H1 (cell line): Measurements from ENCODE around the gene ATP6V1G1. TPM values are rescaled to one million over a fixed set of nuclear protein-coding genes. Genes with fewer than 3 reads are reported as not detected.

ENCODE experiments used
- CTCF ChIA-PET: fragments of 300-600 bp; sonication (Branson Sonifier 250); formaldehyde crosslinking; loops from one replicate; lab custom pipeline; 2021; ENCODE audit not compliant: partially characterized antibody; lab: Charles Lee
- POLR2A ChIA-PET: fragments of 300-600 bp; sonication (Branson Sonifier 250); formaldehyde crosslinking; loops from one replicate; lab custom pipeline; 2021; ENCODE audit warnings: inconsistent platforms; ENCODE audit not compliant: partially characterized antibody; lab: Charles Lee
- DNase-seq, 2 experiments: peaks; one replicate each; pipeline versions ENCODE4 v3.0.0 to v3.0.0-alpha.2; 2010 to 2022; ENCODE audit warnings: low spot score in 2 of 2, low read depth in 1 of 2, mixed read lengths in 1 of 2
- FAIRE-seq: peaks from 2 replicates; lab custom pipeline; 2011; peaks lifted over from hg19 to GRCh38; lab: Jason Lieb, UNC
- H2AFZ ChIP-seq: 2 replicates; pipeline ENCODE4 v1.8.1; 2012; ENCODE audit warnings: low read length, inconsistent platforms
- H2AK5ac ChIP-seq: 2 replicates; pipeline ENCODE4 v1.6.1; 2013; ENCODE audit warnings: low read depth, low read length
- H2BK120ac ChIP-seq: replicated peaks from 2 replicates; pipeline ENCODE3; 2013; ENCODE audit warnings: low read depth, low read length, inconsistent platforms
- H2BK12ac ChIP-seq: 2 replicates; pipeline ENCODE4 v1.6.1; 2013; ENCODE audit warnings: low read depth, low read length
- H2BK15ac ChIP-seq: 2 replicates; pipeline ENCODE4 v1.6.1; 2013; ENCODE audit warnings: low read length
- H2BK20ac ChIP-seq: 2 replicates; pipeline ENCODE4 v1.6.1; 2013; ENCODE audit warnings: low read length
- H2BK5ac ChIP-seq: 2 replicates; pipeline ENCODE4 v1.6.1; 2013; ENCODE audit warnings: low read depth, low read length
- H3K14ac ChIP-seq: 2 replicates; pipeline ENCODE4 v1.6.1; 2013; ENCODE audit warnings: inconsistent platforms; ENCODE audit not compliant: insufficient read length
- H3K18ac ChIP-seq: 2 replicates; pipeline ENCODE4 v1.6.1; 2013; ENCODE audit warnings: low read length; ENCODE audit errors: extremely low read depth
- H3K23ac ChIP-seq: 2 replicates; pipeline ENCODE4 v1.6.1; 2013; ENCODE audit warnings: inconsistent platforms; ENCODE audit not compliant: insufficient read length
- H3K23me2 ChIP-seq: 2 replicates; pipeline ENCODE4 v1.6.1; 2013; ENCODE audit warnings: low read depth, low read length
- H3K27ac ChIP-seq: 2 replicates; pipeline ENCODE4 v1.6.1; 2011; ENCODE audit warnings: low read depth, low read length, inconsistent platforms
- H3K27me3 ChIP-seq, 4 experiments: replicated peaks in 1 of 4; 1 replicate in 1 of 4; 2 replicates in 3 of 4; pipeline versions ENCODE4 v1.6.1 to v1.8.1; 2011 to 2013; ENCODE audit warnings: low read length in 3 of 4, mild to moderate bottlenecking in 3 of 4, inconsistent platforms in 2 of 4, mixed read lengths in 2 of 4, moderate library complexity in 1 of 4; ENCODE audit not compliant: control insufficient read depth in 3 of 4, insufficient read depth in 3 of 4; ENCODE audit errors: extremely low read depth in 1 of 4
- H3K36me3 ChIP-seq, 4 experiments: 2 replicates each; pipeline versions ENCODE4 v1.6.1 to v1.8.1; 2011 to 2013; ENCODE audit warnings: mild to moderate bottlenecking in 4 of 4, low read length in 3 of 4, moderate library complexity in 2 of 4, control low read depth in 1 of 4, inconsistent platforms in 1 of 4; ENCODE audit not compliant: insufficient read depth in 4 of 4, control insufficient read depth in 2 of 4
- H3K4ac ChIP-seq: replicated peaks from 2 replicates; pipeline ENCODE3; 2013; ENCODE audit warnings: low read length, low read depth, mixed read lengths, inconsistent platforms; ENCODE audit not compliant: insufficient read length
- H3K4me1 ChIP-seq, 4 experiments: replicated peaks in 1 of 4; 1 replicate in 1 of 4; 2 replicates in 3 of 4; pipeline versions ENCODE4 v1.6.1 to v1.8.1; 2011 to 2013; ENCODE audit warnings: low read length in 3 of 4, inconsistent platforms in 2 of 4, mixed read lengths in 1 of 4; ENCODE audit not compliant: insufficient read depth in 4 of 4, control insufficient read depth in 3 of 4
- H3K4me2 ChIP-seq, 2 experiments: 2 replicates each; pipeline versions ENCODE4 v1.6.1 to v1.8.1; 2011 to 2013; ENCODE audit warnings: low read depth in 2 of 2, low read length in 2 of 2, control low read depth in 1 of 2, inconsistent platforms in 1 of 2, mild to moderate bottlenecking in 1 of 2; ENCODE audit not compliant: insufficient read depth in 1 of 2
- H3K4me3 ChIP-seq, 4 experiments: fragments of 200-600, 300-600 bp in 1 of 4; sonication (generic), shearing (Covaris generic), sonication (Bioruptor Twin) in 1 of 4; 2 replicates each; pipeline versions ENCODE4 v1.5.1 to v1.8.1; 2011 to 2016; ENCODE audit warnings: low read length in 4 of 4, low read depth in 3 of 4, control low read depth in 2 of 4, inconsistent platforms in 2 of 4, mild to moderate bottlenecking in 2 of 4, mixed read lengths in 1 of 4, moderate library complexity in 1 of 4; ENCODE audit not compliant: insufficient read depth in 2 of 4; ENCODE audit errors: extremely low read depth in 1 of 4
- H3K56ac ChIP-seq: replicated peaks from 2 replicates; pipeline ENCODE3; 2013; ENCODE audit warnings: low read depth, mild to moderate bottlenecking, mixed read lengths, low read length, inconsistent platforms; ENCODE audit not compliant: insufficient read length
- H3K79me1 ChIP-seq: 2 replicates; pipeline ENCODE4 v1.6.1; 2013; ENCODE audit warnings: low read depth, low read length, control low read depth
- H3K79me2 ChIP-seq, 2 experiments: 2 replicates each; pipeline versions ENCODE4 v1.6.1 to v1.8.1; 2012 to 2013; ENCODE audit warnings: low read length in 2 of 2, mild to moderate bottlenecking in 2 of 2, inconsistent platforms in 1 of 2; ENCODE audit not compliant: insufficient read depth in 2 of 2, control insufficient read depth in 1 of 2
- H3K9ac ChIP-seq, 4 experiments: replicated peaks in 1 of 4; 1 replicate in 1 of 4; 2 replicates in 3 of 4; pipeline versions ENCODE4 v1.6.1 to v1.8.1; 2011 to 2013; ENCODE audit warnings: low read depth in 3 of 4, low read length in 3 of 4, control low read depth in 2 of 4, mild to moderate bottlenecking in 2 of 4, moderate library complexity in 2 of 4, inconsistent platforms in 1 of 4; ENCODE audit errors: extremely low read depth in 1 of 4
- H3K9me3 ChIP-seq, 2 experiments: 2 replicates each; pipeline versions ENCODE4 v1.6.1 to v1.8.1; 2012 to 2013; ENCODE audit warnings: mild to moderate bottlenecking in 2 of 2, moderate library complexity in 2 of 2, control low read depth in 1 of 2, inconsistent platforms in 1 of 2, low read depth in 1 of 2, low read length in 1 of 2, mixed read lengths in 1 of 2; ENCODE audit not compliant: insufficient read depth in 2 of 2
- H4K20me1 ChIP-seq, 2 experiments: replicated peaks in 1 of 2; 2 replicates each; pipeline versions ENCODE3 to v1.8.1; 2011 to 2013; ENCODE audit warnings: inconsistent platforms in 2 of 2, low read length in 2 of 2, mild to moderate bottlenecking in 1 of 2; ENCODE audit not compliant: insufficient read depth in 2 of 2, control insufficient read depth in 1 of 2
- H4K5ac ChIP-seq: 2 replicates; pipeline ENCODE4 v1.6.1; 2013; ENCODE audit warnings: low read length, low read depth, mixed read lengths, inconsistent platforms; ENCODE audit not compliant: insufficient read length
- H4K8ac ChIP-seq: 2 replicates; pipeline ENCODE4 v1.8.0; 2013; ENCODE audit warnings: mild to moderate bottlenecking, moderate library complexity, low read length, inconsistent platforms; ENCODE audit not compliant: insufficient read depth; ENCODE audit errors: extremely low read depth
- H4K91ac ChIP-seq: replicated peaks from 2 replicates; pipeline ENCODE3; 2013; ENCODE audit warnings: low read length, mixed read lengths, inconsistent platforms; ENCODE audit not compliant: insufficient read length
- ATF3 ChIP-seq: IDR thresholded peaks from 2 replicates; pipeline ENCODE4 v1.6.1; 2011; ENCODE audit warnings: low read depth, mild to moderate bottlenecking, low read length; ENCODE audit not compliant: insufficient read depth
- KDM1A ChIP-seq: fragments of 200-600, 300-600 bp; sonication (generic); IDR thresholded peaks from 2 replicates; pipeline ENCODE4 v1.7.1; 2016; ENCODE audit warnings: mild to moderate bottlenecking, low read length, borderline replicate concordance
- SRF ChIP-seq: IDR thresholded peaks from 2 replicates; pipeline ENCODE4 v1.6.1; 2011; ENCODE audit warnings: mild to moderate bottlenecking, low read depth, low read length, moderate library complexity
- WGBS, 2 experiments: shearing (Covaris generic) in 1 of 2; methylation state at CpG; one replicate each; pipeline versions ENCODE4 v1.1.6 to v1.1.7; 2013 to 2015; ENCODE audit warnings: low lambda C conversion rate in 2 of 2, mixed read lengths in 2 of 2, inconsistent platforms in 1 of 2, low coverage in 1 of 2, missing lambda C conversion rate in 1 of 2; ENCODE audit not compliant: insufficient replicate concordance in 2 of 2, insufficient coverage in 1 of 2, insufficient read length in 1 of 2; ENCODE audit errors: extremely low coverage in 1 of 2, missing lambda C conversion rate in 1 of 2; 5-methylcytosine and 5-hydroxymethylcytosine counted together
- polyA plus RNA-seq, 7 experiments: library from polyadenylated mRNA; depleted of rRNA in 3 of 7; stranded (reverse) in 5 of 7; unstranded in 2 of 7; fragments of >200 nt in 5 of 7; fragments of 200-250 nt in 2 of 7; gene quantifications; 1 replicate in 5 of 7; 2 replicates in 1 of 7; 4 replicates in 1 of 7; pipeline versions ENCODE4 v1.2.1 to v1.2.3, GENCODE V29; 2011 to 2013; ENCODE audit warnings: missing spikeins in 2 of 7, mixed read lengths in 2 of 7
- total RNA-seq: library from RNA; stranded (reverse); fragmentation: NEBNext Ultra II Directional; extraction: Animal tissue kit (Norgen Biotek cat#: 25700); gene quantifications from 2 replicates; pipeline ENCODE4 v1.2.1, GENCODE V29; 2021

Gene ATP6V1G1
- total and polyA plus RNA-seq, 2 of the 8 experiments (the other 6 are each of a cell fraction or from before 2014, with no cell fraction given): 112 to 124 TPM

DNA sequence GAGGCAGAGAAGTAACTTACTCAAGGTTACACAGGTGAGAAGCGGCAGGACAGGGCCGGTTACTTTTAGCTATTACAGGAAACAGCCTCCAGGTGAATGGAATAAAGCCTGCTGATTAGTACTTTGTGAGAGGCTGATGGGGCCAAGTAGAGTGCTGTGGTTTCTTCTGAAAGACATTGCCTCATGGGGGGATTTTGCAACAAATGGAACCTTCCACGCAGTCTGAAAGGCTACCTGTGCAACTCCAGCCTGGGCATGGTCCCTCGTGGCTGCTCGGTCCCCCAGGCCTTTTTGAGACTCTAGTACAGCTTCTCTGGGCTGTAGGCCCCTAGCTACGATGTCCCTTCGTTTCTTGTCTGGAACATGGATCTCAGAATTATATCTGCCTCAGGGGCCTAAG lies 25.5 kb downstream of the ATP6V1G1 start:
- H3K23me2 ChIP-seq: peaks cover 3% of the 10 kb centered on the region; the same call in 1 of the 2 replicates
- H3K4me2 ChIP-seq: peak overlapping the region; percentile 14 to 60
- H3K36me3 ChIP-seq: no peaks in the 10 kb centered on the region
- no peaks in the 10 kb centered on the region for H4K20me1 ChIP-seq
- peaks cover 0 to 13% (median 7%) of the 10 kb centered on the region in 4 experiments; a peak in 5 of 7 replicates for H3K27me3 ChIP-seq
- no peak overlapping the region for H3K4ac ChIP-seq
- H4K8ac ChIP-seq: no peak overlapping the region
- H3K4me1 ChIP-seq: peaks cover 11 to 21% (median 15%) of the 10 kb centered on the region in 4 experiments
- no peak overlapping the region for H4K5ac ChIP-seq
- TF ChIP-seq KDM1A (no peak), SRF (no peak), ATF3 (no peak)
- H2BK12ac ChIP-seq: peak overlapping the region; percentile 35; the same call in 1 of the 2 replicates
- WGBS, 2 experiments: 87% methylated on average over 7 of the region's 7 CpGs; no CpG with 5 or more reads in 1 of the 2 experiments
- H2AK5ac ChIP-seq: no peak overlapping the region
- H3K9me3 ChIP-seq: no peaks in the 10 kb centered on the region
- peak overlapping the region; percentile 34; the same call in 1 of the 2 replicates for H3K18ac ChIP-seq
- H2BK5ac ChIP-seq: no peak overlapping the region
- H3K23ac ChIP-seq: no peak overlapping the region
- ChIA-PET CTCF (interaction anchor here (0.7 to 2.7 kb wide), 8 partner anchors 20 to 74 kb away, joined by 3 to 13 read pairs (median 4); no protein-coding TSS in a partner anchor), POLR2A (interaction anchor here (0.6 to 16.2 kb wide), 4 partner anchors 24 to 1245 kb away, joined by 3 to 218 read pairs (median 4); partner anchors contain the start of gene ATP6V1G1)
- H2BK15ac ChIP-seq: no peak overlapping the region
- DNase-seq (no peak), FAIRE-seq (no peak)
- H2BK20ac ChIP-seq: peak overlapping the region; percentile 36; the same call in 1 of the 2 replicates
- H3K9ac ChIP-seq: no peak overlapping the region; a peak in 1 of 7 replicates
- no peak overlapping the region for H4K91ac ChIP-seq
- no peak overlapping the region for H2AFZ ChIP-seq
- H3K79me2 ChIP-seq: peaks cover 0 to 7% of the 10 kb centered on the region in 2 experiments; a peak in 1 of 4 replicates
- H3K14ac ChIP-seq: no peak overlapping the region
- H2BK120ac ChIP-seq: no peak overlapping the region
- H3K56ac ChIP-seq: no peak overlapping the region
- H3K4me3 ChIP-seq: no peak overlapping the region
- H3K79me1 ChIP-seq: no peaks in the 10 kb centered on the region; the same call in 1 of the 2 replicates
- H3K27ac ChIP-seq: no peak overlapping the region
